ENCODE results near the gene ZNF484. TPM values are rescaled to one million over a fixed set of nuclear protein-coding genes. Genes with fewer than 3 reads are reported as not detected.
"Not testable (repeated sequence)": the region's sequence is repeated elsewhere in the genome, so short reads cannot be mapped to it uniquely, and the experiment has no call there.

The ZNF484 gene
- total RNA-seq, 2 experiments from 2014 or later: 6.4 to 7.0 TPM

DNA sequence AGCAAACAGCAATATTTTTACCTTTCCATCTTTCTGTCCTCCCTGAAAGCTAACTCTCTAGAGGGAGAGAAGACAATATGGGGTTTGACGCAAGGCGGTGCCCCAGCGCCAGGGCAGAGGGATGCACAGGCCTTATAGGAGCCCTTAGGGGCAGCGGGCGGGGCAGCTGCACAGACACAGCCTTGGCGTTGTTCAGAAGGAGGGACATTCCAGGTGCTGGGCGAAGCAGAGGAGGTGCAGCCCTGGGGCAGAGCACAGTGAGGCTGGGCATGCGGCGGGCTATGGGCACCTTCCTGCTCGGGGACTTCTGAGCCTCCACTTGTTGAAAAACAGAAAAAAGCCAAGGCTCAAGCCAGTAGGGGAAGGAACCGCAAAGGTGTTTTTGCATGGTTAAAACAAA, 79.5 kb downstream of the ZNF484 start:
- POLR2A ChIA-PET: no interaction called here
- CTCF ChIA-PET: interaction anchor here (1.0 kb wide), 1 partner anchor 82 kb away, joined by 3 read pairs; no protein-coding TSS in a partner anchor

DNA sequence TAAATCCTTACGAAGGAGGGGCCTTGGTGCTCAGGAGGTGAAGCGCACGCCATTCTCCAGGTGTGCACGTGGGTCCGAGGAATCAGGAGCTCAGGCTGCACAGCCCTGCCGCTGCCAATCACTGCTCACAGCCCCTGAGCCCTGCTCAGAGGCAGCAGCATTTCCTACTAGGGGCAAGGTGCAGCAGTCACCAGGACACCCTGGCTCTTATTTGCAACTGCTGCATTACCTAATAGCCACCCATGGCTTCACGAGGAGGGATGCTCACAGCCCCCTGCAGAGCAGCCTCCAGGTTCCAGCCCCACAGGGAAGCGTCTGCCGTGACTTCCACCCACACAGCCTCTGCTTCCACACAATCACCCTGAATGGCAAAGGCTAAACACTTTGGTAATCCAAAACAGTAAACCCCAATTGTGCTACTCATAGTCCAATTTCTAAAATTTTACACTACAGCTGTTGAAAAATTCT, 81.5 kb downstream of the ZNF484 start:
- POLR2A ChIA-PET, CTCF ChIA-PET: not testable (repeated sequence)

DNA sequence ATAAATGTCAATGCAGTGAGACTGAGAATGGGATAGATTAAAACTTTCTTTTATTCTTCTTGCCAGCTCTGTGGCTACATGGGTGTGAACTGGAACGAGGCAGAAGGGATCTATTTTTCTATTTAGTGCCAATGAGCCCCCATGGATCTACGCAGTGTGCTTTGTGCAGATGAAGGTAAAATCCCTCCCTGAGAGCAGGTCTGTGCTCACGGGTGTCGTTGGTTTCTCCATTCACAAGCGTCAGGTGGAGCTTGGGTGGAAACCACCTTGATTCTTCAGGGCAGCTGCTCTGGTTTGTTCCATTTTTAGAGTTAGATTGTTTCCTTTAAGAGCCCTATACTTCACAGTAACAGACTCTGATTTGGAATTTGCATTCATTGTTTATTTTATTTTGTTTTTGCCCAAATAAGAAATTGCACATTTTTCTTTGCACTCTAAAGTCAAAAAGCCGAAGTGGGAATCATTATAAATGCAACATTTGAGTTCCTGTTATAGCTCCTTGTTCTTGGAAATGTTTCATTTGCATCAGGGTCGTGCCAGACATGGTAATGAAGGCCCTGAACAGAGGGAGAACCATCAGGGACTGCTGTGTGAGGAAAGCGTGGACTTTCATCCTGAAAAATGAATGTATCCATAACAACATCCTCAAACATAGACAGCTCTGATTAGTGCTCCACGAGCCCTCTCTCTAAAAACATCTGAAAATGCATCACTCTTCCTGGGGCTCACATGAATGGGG, 82.1 kb downstream of the ZNF484 start:
- ChIA-PET CTCF (interaction anchor here (1.1 kb wide), 1 partner anchor 11 kb away, joined by 5 read pairs; no protein-coding TSS in a partner anchor), POLR2A (no interaction called here)

Other genes with a start within 250 kb of the ZNF484 start
- gene IPPK, start 207.9 kb downstream of the ZNF484 start, total RNA-seq: 10 to 100 TPM; 14.8 to 16.8 TPM
- gene BICD2, start 113.2 kb downstream of the ZNF484 start, total RNA-seq: 10 to 100 TPM; 25.4 to 25.7 TPM
- gene FGD3, start 69.5 kb upstream of the ZNF484 start, total RNA-seq: 10 to 100 TPM; 36.4 to 37.8 TPM
- gene SUSD3, start 180.7 kb upstream of the ZNF484 start, total RNA-seq: 10 to 100 TPM; 15.4 to 15.7 TPM
- 10 to 100 TPM; 41.8 to 42.6 TPM for gene CARD19, start 218.2 kb upstream of the ZNF484 start, total RNA-seq

Data from activated CD8-positive, alpha-beta memory T cell treated with anti-CD3 and anti-CD28 coated beads for 36 hours (primary cell).